Choroid plexus epithelial cell (primary cell): Measurements from ENCODE around the gene CCT6A.
A peak's percentile ranks its signal among the peaks of the same experiment; 100 is the strongest.
"Not testable (repeated sequence)": the region's sequence is repeated elsewhere in the genome, so short reads cannot be mapped to it uniquely, and the experiment has no call there.

Experiments
- DNase-seq: peaks from one replicate; pipeline ENCODE4 v3.0.0-alpha.2; 2010; ENCODE audit warnings: low read depth
- H3K4me3 ChIP-seq: 2 replicates; pipeline ENCODE4 v1.5.1; 2011; ENCODE audit warnings: low read depth, mild to moderate bottlenecking, control low read depth, low read length, moderate library complexity
- CTCF ChIP-seq: conservative IDR thresholded peaks from 2 replicates; pipeline ENCODE4 v1.5.1; 2011; ENCODE audit warnings: low read depth, mild to moderate bottlenecking, control low read depth, inconsistent platforms, low read length, moderate library complexity

CCT6A gene

DNA sequence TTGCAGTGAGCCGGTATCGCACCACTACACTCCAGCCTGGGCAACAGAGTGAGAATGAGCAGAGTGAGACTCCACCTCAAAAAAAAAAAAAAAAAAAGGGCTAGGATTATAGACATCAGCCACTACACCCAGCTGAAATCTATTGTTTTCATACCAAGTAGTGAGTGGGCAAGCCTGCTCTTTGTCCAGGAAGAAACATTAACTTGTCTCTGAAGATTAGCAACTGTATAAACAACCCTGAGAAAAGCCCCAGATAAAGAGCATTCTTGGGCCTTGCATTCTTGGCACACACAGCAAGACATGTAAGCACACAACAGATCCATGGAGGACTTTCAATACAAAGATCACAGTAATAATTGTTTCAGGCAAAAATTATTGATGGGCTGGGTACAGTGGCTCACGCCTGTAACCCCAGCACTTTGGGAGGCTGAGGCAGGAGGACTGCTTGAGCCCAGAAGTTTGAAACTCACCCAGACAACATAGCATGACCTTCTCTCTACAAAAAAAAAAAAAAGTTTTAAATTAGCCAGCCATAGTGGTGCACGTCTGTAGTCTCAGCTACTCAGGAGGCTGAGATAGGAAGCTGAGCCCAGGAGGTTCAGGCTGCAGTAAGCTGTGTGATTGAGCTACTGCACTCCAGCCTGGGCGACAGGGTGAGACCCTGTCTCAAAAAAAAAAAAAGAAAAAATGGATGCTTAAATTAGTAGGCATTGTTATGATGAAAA is 4.7 kb upstream of the CCT6A start:
- no peak overlapping the region for H3K4me3 ChIP-seq
- no peak for TF ChIP-seq CTCF
- DNase-seq: peak; percentile 94

- peak; percentile 21 for DNase-seq
- not testable (repeated sequence) for H3K4me3 ChIP-seq
Observed at GRCh38 chr7:56047446-56048116, 4.0 kb upstream of the CCT6A start.

DNA sequence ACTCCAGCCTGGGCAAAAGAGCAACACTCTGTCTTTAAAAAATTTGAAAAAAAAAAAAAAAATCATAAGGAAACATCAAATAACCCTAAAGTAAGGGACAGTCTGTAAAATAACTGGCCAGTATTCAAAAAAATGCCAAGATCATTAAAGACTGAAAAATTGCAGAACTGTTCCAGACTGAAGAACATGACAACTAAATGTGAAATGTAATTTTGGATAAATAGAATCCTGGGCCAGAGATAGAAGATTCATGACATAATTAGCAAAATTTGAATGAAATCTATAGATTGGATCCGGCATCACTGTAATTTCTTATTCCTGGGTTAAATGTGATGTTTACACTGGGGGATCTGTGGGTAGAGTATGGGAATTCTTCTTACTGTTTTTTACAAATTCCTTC is 3.3 kb upstream of the CCT6A start:
- no peak for TF ChIP-seq CTCF
- no peak overlapping the region for H3K4me3 ChIP-seq
- peak; percentile 18 for DNase-seq

GRCh38 chr7:56048763-56049162 is 2.8 kb upstream of the CCT6A start:
- H3K4me3 ChIP-seq, DNase-seq: not testable (repeated sequence)

DNA sequence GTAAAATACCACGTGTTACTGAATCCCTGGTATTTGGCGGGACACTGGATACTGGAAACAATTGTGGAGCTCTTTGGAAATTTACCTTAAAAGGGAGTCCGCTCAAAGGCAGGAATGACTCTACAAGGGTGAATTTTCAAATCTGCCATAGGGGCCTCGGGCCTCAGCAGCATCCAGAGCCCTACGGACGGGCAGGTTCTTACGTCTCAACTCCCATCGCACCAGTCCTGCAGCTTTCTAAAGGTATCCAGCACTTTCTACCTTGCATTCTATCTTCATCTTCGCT is 569 bp upstream of the CCT6A start:
- DNase-seq: no peak
- no peak for TF ChIP-seq CTCF
- H3K4me3 ChIP-seq: peak overlapping the region; percentile 97

DNA sequence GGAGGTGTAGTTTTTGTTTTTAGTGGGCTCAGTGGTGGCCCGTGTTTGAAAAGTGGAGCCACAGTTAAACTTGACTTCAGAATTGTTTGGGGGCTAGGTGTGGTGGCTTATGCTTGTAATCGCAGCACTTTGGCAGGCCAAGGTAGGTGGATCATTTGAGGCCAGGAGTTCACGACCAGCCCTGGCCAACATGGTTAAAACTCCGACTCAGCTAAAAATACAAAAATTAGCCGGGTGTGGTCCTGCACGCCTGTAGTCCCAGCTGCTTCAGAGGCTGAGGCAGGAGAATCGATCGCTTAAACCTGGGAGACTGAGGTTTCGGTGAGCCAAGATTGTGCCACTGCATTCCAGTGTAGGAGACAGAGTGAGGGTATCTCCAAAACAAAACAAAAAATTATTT is 1.8 kb downstream of the CCT6A start:
- DNase-seq: no peak
- TF ChIP-seq CTCF: no peak
- no peak overlapping the region for H3K4me3 ChIP-seq

- DNase-seq: no peak
- no peak overlapping the region for H3K4me3 ChIP-seq
- TF ChIP-seq CTCF: no peak
Observed at GRCh38 chr7:56053993-56054392, 2.4 kb downstream of the CCT6A start.

DNA sequence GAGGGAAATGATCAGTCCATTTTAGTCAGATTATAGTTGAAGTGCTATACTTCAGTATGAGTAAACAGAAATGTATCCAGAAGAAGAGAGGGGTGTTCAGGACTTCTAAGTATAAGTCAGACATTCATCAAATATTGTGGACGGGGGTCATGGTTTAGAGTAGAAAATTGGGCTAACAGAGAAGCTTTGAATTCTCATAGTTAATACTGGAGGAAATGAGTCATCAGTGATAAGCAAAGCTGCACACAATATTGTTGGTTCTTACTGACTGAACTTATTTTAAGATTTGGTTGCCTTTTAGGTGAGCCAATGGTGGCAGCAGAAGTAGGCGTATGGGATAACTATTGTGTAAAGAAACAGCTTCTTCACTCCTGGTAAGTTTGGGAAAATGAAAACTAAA is 10.8 kb downstream of the CCT6A start:
- H3K4me3 ChIP-seq: no peak overlapping the region
- TF ChIP-seq CTCF: no peak
- DNase-seq: peak; percentile 81
